HEK293T (cell line): ENCODE measurements around the gene SLC45A3.

ENCODE experiments used
- CTCF ChIA-PET: fragments of 350-600 bp; formaldehyde crosslinking; extraction: SDS; loops from one replicate; lab custom pipeline; 2021; ENCODE audit warnings: antibody characterized with exemption, inconsistent platforms; lab: Yijun Ruan, JAX
- POLR2A ChIA-PET: fragments of 350-600 bp; formaldehyde crosslinking; extraction: SDS; loops from one replicate; lab custom pipeline; 2020; ENCODE audit warnings: antibody characterized with exemption, inconsistent platforms; lab: Yijun Ruan, JAX
- DNase-seq: peaks from one replicate; pipeline ENCODE4 v3.0.0; 2012; ENCODE audit warnings: mixed read lengths; ENCODE audit errors: extremely low spot score
- ARNT ChIP-seq: fragments of 450-650 bp; IDR thresholded peaks from 2 replicates; pipeline ENCODE4 v1.6.1; 2017; ENCODE audit warnings: mild to moderate bottlenecking
- BHLHE40 ChIP-seq: fragments of 450-650 bp; IDR thresholded peaks from 2 replicates; pipeline ENCODE4 v1.6.1; 2016; ENCODE audit warnings: mild to moderate bottlenecking, moderate library complexity, borderline replicate concordance
- CTBP1 ChIP-seq: fragments of 450-650 bp; IDR thresholded peaks from 2 replicates; pipeline ENCODE4 v1.6.1; 2016; ENCODE audit warnings: borderline replicate concordance
- ELF4 ChIP-seq: fragments of 450-650 bp; IDR thresholded peaks from 2 replicates; pipeline ENCODE4 v1.6.1; 2017; ENCODE audit warnings: antibody characterized with exemption
- FOXA1 ChIP-seq: fragments of 450-650 bp; IDR thresholded peaks from 2 replicates; pipeline ENCODE4 v1.6.1; 2016; ENCODE audit warnings: mild to moderate bottlenecking
- FOXK2 ChIP-seq: fragments of 450-650 bp; IDR thresholded peaks from 2 replicates; pipeline ENCODE4 v1.6.1; 2016; ENCODE audit warnings: mild to moderate bottlenecking
- FOXM1 ChIP-seq: fragments of 450-650 bp; IDR thresholded peaks from 2 replicates; pipeline ENCODE4 v1.6.1; 2017; ENCODE audit warnings: mild to moderate bottlenecking, borderline replicate concordance
- HDGF ChIP-seq: fragments of 450-650 bp; IDR thresholded peaks from 2 replicates; pipeline ENCODE4 v1.6.1; 2017; ENCODE audit warnings: antibody characterized with exemption, borderline replicate concordance
- L3MBTL2 ChIP-seq: fragments of 450-650 bp; conservative IDR thresholded peaks from 2 replicates; pipeline ENCODE4 v1.6.1; 2016; ENCODE audit warnings: mild to moderate bottlenecking
- LEF1 ChIP-seq: fragments of 450-650 bp; IDR thresholded peaks from 2 replicates; pipeline ENCODE4 v1.6.1; 2017; ENCODE audit warnings: mild to moderate bottlenecking, borderline replicate concordance
- NFRKB ChIP-seq: fragments of 450-650 bp; IDR thresholded peaks from 2 replicates; pipeline ENCODE4 v1.6.1; 2016; ENCODE audit warnings: mild to moderate bottlenecking, moderate library complexity
- SP1 ChIP-seq: fragments of 450-650 bp; IDR thresholded peaks from 2 replicates; pipeline ENCODE4 v1.6.1; 2017
- SUZ12 ChIP-seq: fragments of 450-650 bp; IDR thresholded peaks from 2 replicates; pipeline ENCODE4 v1.6.1; 2016; ENCODE audit warnings: mild to moderate bottlenecking
- TARDBP ChIP-seq: fragments of 450-650 bp; IDR thresholded peaks from 2 replicates; pipeline ENCODE4 v1.6.1; 2016
- ZNF384 ChIP-seq: fragments of 450-650 bp; IDR thresholded peaks from 2 replicates; pipeline ENCODE4 v1.6.1; 2016
- TF ChIP-seq, protein P1 (sequence below): fragments of 450-650 bp; IDR thresholded peaks from 2 replicates; pipeline ENCODE4 v1.6.1; 2016

The SLC45A3 gene

DNA sequence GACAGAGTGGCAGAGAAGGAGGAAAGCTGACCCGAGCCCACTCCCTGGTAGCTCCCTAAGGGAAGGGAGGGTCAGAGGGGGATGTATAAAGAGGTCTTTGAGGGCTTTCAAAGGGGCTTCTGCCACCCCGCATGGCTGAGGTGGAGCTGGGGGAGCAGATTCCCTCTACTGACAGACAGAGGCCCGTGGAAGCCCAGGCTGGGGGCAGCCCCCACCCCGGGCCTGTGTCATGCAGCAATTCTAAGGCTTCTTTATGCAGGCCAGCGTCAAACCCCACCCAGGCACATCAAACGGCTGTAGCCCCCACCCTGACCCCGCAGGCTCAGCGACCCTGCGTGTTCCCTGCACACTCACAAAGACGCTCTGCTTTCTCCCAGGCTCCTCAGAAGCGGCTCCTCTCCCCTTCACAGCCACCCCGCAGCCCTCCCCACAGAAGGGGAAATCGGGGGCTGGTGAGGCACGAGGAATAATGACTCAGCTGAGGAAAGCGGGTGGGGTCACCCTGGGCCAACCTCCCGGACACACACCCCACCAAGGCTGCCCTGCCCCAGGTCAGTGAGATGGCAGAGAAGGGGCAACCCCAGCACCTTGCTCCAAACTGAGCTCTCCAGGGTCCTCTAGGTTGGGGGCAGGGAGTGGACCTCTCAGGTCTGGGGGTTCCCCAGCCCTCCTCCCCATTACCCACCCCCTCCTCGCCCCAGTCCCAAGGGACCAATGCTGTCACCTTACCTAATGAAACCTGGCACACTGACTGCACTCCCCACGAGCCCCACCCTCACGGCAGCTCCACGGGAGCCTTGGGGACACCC lies 10.8 kb downstream of the SLC45A3 start:
- POLR2A ChIA-PET = no interaction called here

DNA sequence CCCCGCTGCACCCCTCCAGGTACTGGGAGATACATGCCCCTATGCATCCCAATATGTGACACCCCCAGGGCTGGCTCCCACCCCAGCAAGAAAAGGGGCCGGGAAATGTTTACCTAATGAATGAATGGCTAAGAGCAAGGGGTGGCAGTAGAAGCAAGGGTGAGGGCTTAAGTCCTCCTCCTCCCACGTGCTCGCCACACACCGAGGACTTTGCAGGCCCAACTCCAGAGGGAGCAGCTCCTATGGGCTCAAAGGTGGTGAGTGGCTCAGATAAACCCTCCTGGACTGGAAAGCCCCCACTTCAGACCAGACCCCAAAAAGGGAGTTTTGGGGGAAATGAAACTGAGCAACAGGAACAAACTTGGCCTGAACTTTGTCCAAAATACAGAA lies 11.4 kb downstream of the SLC45A3 start:
- POLR2A ChIA-PET = no interaction called here
- no peak for TF ChIP-seq L3MBTL2
- TF ChIP-seq ELF4 = no peak
- no peak for TF ChIP-seq HDGF
- no peak for TF ChIP-seq CTBP1
- TF ChIP-seq BHLHE40 = no peak
- TF ChIP-seq, protein P1, sequence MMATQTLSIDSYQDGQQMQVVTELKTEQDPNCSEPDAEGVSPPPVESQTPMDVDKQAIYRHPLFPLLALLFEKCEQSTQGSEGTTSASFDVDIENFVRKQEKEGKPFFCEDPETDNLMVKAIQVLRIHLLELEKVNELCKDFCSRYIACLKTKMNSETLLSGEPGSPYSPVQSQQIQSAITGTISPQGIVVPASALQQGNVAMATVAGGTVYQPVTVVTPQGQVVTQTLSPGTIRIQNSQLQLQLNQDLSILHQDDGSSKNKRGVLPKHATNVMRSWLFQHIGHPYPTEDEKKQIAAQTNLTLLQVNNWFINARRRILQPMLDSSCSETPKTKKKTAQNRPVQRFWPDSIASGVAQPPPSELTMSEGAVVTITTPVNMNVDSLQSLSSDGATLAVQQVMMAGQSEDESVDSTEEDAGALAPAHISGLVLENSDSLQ = no peak
- no peak for TF ChIP-seq ARNT
- TF ChIP-seq TARDBP = no peak
- no peak for TF ChIP-seq SUZ12
- no peak for TF ChIP-seq NFRKB
- DNase-seq = no peak
- CTCF ChIA-PET = interaction anchor here (0.6 to 3.7 kb wide), 2 partner anchors 10 to 366 kb away, joined by 4 to 20 read pairs; no protein-coding TSS in a partner anchor

More for the DNA sequence above, 10.8 kb downstream of the SLC45A3 start:
- TF ChIP-seq TARDBP (no peak), ZNF384 (no peak), LEF1 (no peak), HDGF (no peak), SUZ12 (no peak), FOXM1 (no peak)
- TF ChIP-seq, protein P1 = no peak
- no peak for DNase-seq
- CTCF ChIA-PET = interaction anchor here (1.1 to 3.7 kb wide), 2 partner anchors 11 kb away, joined by 3 to 20 read pairs; partner anchors contain the start of gene SLC45A3

DNA sequence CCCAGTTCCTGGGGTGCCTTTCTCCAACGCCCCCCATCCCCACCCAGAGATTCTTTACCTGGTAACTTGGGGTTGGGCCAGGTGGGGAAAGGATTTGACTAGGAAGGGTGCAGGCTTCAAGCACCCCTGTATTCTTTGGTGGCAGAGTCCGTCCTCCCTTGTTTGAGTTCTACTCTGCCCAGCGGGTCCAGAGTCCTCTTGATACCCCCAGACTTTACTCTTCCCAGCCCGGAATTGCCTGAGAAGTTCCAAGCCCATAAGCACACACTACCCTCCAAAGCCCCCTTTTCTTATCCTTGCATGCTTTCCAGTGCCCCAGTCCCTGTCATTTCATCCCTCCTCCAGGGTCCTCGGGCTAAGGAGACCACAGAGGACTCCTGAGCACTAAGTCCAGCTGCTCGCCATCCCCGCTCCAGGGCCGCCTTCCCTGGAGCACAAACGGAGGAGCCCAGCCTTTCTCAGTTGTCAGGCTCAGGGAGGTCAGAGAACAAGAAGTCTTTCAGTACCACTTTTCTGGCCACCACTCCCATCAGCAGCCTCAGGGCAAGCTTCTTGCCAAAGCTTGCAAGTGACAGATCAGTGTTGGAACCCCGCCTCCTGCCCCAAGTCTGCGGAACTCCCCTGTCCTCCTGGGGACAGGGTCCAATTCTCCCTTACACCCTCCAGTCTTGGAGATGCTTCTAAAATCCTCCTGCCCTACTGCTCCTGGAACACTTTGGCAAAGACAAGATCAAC lies 12.2 kb downstream of the SLC45A3 start:
- ChIA-PET CTCF (interaction anchor here (0.9 to 3.7 kb wide), 2 partner anchors 9 to 76 kb away, joined by 3 to 20 read pairs; no protein-coding TSS in a partner anchor), POLR2A (no interaction called here)
- DNase-seq = no peak
- TF ChIP-seq ZNF384 = no peak
- no peak for TF ChIP-seq NFRKB
- TF ChIP-seq FOXM1 = no peak
- TF ChIP-seq, protein P1 = no peak
- no peak for TF ChIP-seq FOXA1

DNA sequence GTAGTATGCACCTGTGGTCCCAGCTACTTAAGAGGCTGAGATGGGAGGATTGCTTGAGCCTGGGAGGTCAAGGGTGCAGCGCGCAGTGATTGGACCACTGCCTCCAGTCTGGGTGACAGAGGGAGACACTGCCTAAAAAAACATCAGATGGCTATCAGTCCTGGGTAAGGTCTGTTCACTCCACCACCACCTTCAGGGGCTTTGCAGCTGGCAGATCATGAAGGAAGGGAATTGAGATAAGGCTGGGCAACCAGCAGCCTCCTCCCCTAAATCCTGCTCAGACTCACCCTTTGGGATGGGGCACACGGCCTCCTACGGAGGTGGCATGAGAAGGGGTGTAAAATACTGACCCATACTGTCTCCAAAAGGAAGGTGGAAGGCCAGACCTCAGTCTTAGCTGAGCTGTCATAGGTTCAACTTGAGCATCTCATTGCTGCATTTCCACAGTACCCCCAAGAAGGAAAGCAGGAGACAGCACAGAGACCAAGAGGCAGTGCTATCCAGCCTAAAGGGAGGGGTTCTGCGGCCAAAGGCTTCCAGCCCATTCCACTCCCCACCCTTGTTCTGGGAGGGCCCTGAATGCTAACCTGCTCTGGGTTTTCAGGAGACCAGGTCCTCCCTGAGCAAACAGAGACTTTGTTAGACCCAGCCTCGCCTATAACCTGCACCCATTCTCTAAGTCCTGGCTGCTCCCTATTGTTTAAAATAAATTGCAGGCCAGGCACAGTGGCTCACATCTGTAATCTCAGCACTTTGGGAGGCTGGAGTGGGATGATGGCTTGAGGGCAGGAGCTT lies 13.7 kb downstream of the SLC45A3 start:
- no peak for DNase-seq
- TF ChIP-seq SUZ12 (no peak), ARNT (no peak), ELF4 (no peak), FOXM1 (no peak), SP1 (no peak), HDGF (no peak), BHLHE40 (no peak), FOXK2 (no peak), L3MBTL2 (no peak), TARDBP (no peak), ZNF384 (no peak), LEF1 (no peak), FOXA1 (no peak), NFRKB (no peak), CTBP1 (no peak)
- TF ChIP-seq, protein P1 = no peak
- POLR2A ChIA-PET = no interaction called here
- CTCF ChIA-PET = interaction anchor here (0.9 to 3.7 kb wide), 3 partner anchors 8 to 75 kb away, joined by 3 to 20 read pairs (median 4); no protein-coding TSS in a partner anchor
